Right atrium auricular region (tissue), 2 donors: ENCODE data around the gene TIPRL. TPM values are rescaled to one million over a fixed set of nuclear protein-coding genes. Genes with fewer than 3 reads are reported as not detected.

Experiments used
- DNase-seq: peaks from one replicate; pipeline ENCODE4 v3.0.0-alpha.2; 2019; ENCODE audit warnings: low spot score
- H3K27ac ChIP-seq, 2 donors: fragments of 200-600 bp; sonication (generic); 1 replicate in 1 of 2; 2 replicates in 1 of 2; pipeline ENCODE4 v1.5.1; 2016 to 2019
- H3K27me3 ChIP-seq, 2 donors: fragments of 200-600 bp; sonication (generic); one replicate each; pipeline versions ENCODE4 v1.5.1 to v1.6.0; 2017 to 2019
- H3K36me3 ChIP-seq: fragments of 200-600 bp; sonication (generic); one replicate; pipeline ENCODE4 v1.5.1; 2016
- H3K4me1 ChIP-seq, 2 donors: fragments of 200-600 bp; sonication (generic); one replicate each; pipeline versions ENCODE4 v1.5.1 to v1.6.0; 2017 to 2019
- H3K4me3 ChIP-seq, 2 donors: fragments of 200-600 bp; sonication (generic); 1 replicate in 1 of 2; 2 replicates in 1 of 2; pipeline ENCODE4 v1.5.1; 2017 to 2019; ENCODE audit warnings: mild to moderate bottlenecking in 1 of 2, moderate library complexity in 1 of 2
- H3K9me3 ChIP-seq, 2 donors: fragments of 200-600 bp; sonication (generic); one replicate each; pipeline ENCODE4 v1.5.1; 2019
- total RNA-seq, 2 donors: library from RNA; depleted of rRNA; stranded (reverse); fragments of >200 nt; gene quantifications; one replicate each; pipeline ENCODE4 v1.1.0, GENCODE V29; 2016
- TF ChIP-seq, protein P1 (sequence below), 2 donors: fragments of 200-600 bp; sonication (generic); IDR thresholded peaks; one replicate each; pipeline ENCODE4 v1.5.1; 2019; ENCODE audit warnings: antibody characterized with exemption in 2 of 2

Gene TIPRL
- total RNA-seq, 2 donors from 2014 or later: 26.9 to 31.9 TPM

DNA sequence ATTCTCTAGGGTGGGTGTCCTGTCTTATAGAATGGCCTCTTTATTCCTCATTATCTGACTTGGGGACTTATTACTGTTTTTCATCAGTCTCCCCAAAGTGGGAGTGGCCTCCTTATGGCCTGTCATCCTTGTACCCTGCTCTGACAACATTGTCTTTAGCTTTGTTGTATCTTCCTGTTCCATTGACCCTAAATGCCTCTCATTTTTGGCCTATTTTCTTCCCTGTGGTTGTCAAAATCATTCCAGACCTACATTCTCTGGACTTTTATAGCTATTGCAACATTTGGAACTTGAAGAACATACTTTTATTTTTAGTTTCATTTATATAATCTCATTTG lies 56.8 kb downstream of the TIPRL start:
- H3K27ac ChIP-seq: no peak overlapping the region
- H3K27me3 ChIP-seq: no peaks in the 10 kb centered on the region
- no peak overlapping the region for H3K4me3 ChIP-seq
- peaks cover 0 to 7% of the 10 kb centered on the region in 2 donors for H3K4me1 ChIP-seq
- no peaks in the 10 kb centered on the region for H3K9me3 ChIP-seq
- no peak for DNase-seq
- peaks cover 43% of the 10 kb centered on the region for H3K36me3 ChIP-seq
- TF ChIP-seq, protein P1, sequence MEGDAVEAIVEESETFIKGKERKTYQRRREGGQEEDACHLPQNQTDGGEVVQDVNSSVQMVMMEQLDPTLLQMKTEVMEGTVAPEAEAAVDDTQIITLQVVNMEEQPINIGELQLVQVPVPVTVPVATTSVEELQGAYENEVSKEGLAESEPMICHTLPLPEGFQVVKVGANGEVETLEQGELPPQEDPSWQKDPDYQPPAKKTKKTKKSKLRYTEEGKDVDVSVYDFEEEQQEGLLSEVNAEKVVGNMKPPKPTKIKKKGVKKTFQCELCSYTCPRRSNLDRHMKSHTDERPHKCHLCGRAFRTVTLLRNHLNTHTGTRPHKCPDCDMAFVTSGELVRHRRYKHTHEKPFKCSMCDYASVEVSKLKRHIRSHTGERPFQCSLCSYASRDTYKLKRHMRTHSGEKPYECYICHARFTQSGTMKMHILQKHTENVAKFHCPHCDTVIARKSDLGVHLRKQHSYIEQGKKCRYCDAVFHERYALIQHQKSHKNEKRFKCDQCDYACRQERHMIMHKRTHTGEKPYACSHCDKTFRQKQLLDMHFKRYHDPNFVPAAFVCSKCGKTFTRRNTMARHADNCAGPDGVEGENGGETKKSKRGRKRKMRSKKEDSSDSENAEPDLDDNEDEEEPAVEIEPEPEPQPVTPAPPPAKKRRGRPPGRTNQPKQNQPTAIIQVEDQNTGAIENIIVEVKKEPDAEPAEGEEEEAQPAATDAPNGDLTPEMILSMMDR (IDR thresholded peaks at IDR 0.05): no peak

DNA sequence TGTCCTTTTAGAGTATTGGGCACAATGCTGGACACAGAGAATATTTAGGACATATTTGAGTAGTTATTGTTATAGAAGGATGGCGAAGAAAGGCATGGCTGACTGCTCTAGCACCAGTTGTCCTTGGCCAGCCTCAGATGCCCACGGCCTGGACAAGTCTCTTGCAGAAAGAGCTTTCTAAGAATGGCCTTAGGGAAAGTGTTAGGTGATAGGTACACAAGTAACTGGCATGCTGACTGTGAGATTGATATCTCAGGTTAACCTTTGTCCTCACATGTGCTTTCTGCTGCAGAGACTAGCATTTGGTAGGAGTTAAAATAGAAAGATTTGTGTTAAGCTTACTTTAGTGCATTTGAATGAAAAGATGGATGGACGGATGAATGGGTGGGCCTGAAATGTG lies 57.2 kb downstream of the TIPRL start:
- Histone ChIP-seq H3K36me3 (peaks cover 43% of the 10 kb centered on the region), H3K27ac (no peak overlapping the region), H3K4me1 (peaks cover 0 to 7% of the 10 kb centered on the region in 2 donors), H3K4me3 (no peak overlapping the region), H3K27me3 (no peaks in the 10 kb centered on the region), H3K9me3 (no peaks in the 10 kb centered on the region)
- no peak for DNase-seq
- TF ChIP-seq, protein P1 (IDR thresholded peaks at IDR 0.05): no peak

DNA sequence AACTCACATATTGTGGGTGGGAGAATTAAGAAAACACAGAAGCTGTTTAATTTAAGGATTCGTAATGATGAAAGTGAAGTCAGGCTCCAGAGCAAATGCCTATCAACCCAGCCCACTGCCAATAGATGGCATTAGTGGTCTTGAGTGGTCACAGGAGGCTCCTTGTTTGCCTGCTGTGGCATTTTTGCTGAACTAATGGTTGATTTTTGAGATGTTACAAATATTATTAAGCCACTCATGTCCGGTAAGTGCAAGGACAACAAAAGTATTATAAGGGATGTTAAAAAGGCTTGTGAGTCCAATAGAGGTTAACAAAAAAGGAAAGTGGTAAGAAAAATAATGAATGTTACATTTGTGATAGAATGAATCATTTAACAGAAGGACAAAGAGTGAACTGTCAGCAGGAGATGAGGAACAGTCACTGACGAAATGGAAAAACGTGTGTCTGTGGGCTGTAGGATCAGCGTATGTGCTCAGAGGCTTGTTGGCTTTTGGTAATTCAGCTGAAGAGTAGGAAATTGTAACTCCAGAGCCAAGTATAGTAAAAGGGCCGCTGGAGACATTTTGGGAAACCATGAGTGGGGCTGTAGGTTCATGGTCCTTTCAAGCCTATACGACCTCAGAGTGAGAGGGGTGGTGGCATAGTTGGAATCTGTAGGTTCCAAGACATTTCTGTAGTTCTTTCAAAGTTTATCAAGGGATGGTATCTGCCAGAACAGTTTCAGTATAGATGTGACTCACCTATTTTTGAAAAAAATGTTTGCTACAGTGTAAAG lies 58.3 kb downstream of the TIPRL start:
- DNase-seq: no peak
- TF ChIP-seq, protein P1 (IDR thresholded peaks at IDR 0.05): no peak
- H3K36me3 ChIP-seq: peaks cover 39% of the 10 kb centered on the region
- H3K9me3 ChIP-seq: no peaks in the 10 kb centered on the region
- peaks cover 0 to 7% of the 10 kb centered on the region in 2 donors for H3K4me1 ChIP-seq
- no peaks in the 10 kb centered on the region for H3K27me3 ChIP-seq
- H3K4me3 ChIP-seq: no peak overlapping the region
- H3K27ac ChIP-seq: no peak overlapping the region

DNA sequence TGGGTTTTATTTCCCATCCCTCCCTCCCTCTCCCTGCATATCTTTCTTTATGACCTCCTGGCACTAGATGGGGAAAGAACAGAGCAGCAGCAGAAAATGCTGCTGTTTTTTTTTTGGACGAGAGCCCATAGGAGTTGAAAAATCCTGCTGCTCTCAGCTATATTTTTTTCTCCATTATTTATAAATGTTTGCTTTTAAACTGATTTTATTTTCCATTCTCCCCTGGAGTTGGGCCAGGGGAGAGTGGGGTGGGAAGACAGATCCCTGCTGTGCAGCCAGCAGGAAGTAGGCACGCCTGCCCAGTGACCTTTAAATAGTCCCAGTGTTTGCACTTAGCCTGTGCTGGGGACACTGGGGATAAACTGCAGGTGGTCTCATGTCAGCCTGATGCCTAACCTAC lies 64.4 kb downstream of the TIPRL start:
- no peaks in the 10 kb centered on the region for H3K27me3 ChIP-seq
- no peak overlapping the region for H3K4me3 ChIP-seq
- H3K9me3 ChIP-seq: no peaks in the 10 kb centered on the region
- DNase-seq: no peak
- peaks cover 0 to 19% of the 10 kb centered on the region in 2 donors for H3K4me1 ChIP-seq
- TF ChIP-seq, protein P1 (IDR thresholded peaks at IDR 0.05): no peak
- H3K27ac ChIP-seq: peak overlapping the region; percentile 57 to 60
- H3K36me3 ChIP-seq: peaks cover 44% of the 10 kb centered on the region

DNA sequence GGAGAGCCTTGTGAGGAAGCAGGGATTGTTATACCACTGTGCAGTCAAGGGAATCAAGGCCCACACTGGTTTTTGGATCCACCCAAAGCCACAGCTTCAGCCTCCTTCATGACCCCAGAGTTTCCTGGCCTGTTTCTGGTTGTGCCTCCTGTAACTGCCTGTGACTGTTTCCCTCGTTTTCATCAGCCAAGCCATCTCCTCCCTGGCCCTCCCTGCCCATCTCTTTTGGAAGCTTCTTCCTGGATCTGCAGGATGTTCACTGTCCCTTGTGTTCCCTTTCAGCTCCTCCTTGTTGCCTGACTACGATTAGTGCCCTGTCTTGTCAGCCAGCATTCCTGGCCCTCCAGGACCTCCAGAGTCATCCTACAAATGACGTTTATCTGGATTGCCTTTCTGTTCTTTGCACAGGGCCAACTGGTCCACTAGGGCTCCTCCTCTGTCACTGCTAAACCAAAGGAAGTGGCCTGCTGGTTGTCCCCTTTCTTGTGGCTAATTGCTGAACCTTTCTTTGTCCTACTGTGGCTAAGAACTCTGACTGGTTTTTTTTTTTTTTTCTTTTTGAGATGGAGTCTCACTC lies 65.0 kb downstream of the TIPRL start:
- H3K36me3 ChIP-seq: peaks cover 39% of the 10 kb centered on the region
- H3K4me1 ChIP-seq: peaks cover 0 to 19% of the 10 kb centered on the region in 2 donors
- H3K27ac ChIP-seq: peak overlapping the region; percentile 57 to 60
- DNase-seq: no peak
- no peaks in the 10 kb centered on the region for H3K27me3 ChIP-seq
- no peaks in the 10 kb centered on the region for H3K9me3 ChIP-seq
- H3K4me3 ChIP-seq: no peak overlapping the region
- TF ChIP-seq, protein P1 (IDR thresholded peaks at IDR 0.05): no peak
